HG03439 (cell line): Measurements from ENCODE around the gene CDKN2AIP.
"Not testable (repeated sequence)": the region's sequence is repeated elsewhere in the genome, so short reads cannot be mapped to it uniquely, and the experiment has no call there.

Source experiments
- ATAC-seq: cut with Tn5 transposase; IDR thresholded peaks from one replicate; pipeline ENCODE4 v1.9.1; 2021; ENCODE audit warnings: mild to moderate bottlenecking, moderate library complexity; ENCODE audit not compliant: unreplicated experiment

CDKN2AIP gene

GRCh38 chr4:183447646-183448045 lies 3.2 kb downstream of the CDKN2AIP start:
- ATAC-seq = no peak

DNA sequence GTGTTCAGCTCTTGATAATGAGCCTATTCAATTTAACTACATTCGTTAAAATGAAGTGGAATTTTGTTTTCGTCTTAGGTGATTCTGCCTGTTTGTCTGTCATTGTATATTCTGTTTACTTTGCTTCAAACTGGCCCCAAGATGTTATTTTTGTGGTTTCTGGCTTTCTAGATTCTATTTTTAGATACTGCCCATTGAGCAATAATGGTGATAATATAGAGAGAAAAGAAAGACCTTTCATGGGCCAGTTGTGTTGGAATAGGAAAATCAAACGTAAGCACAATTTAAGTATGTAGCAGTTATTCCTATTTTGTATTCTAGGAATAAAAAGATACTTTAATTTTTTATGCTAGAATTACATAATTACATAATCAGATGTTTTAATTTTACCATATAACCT lies 4.0 kb downstream of the CDKN2AIP start:
- ATAC-seq = no peak

DNA sequence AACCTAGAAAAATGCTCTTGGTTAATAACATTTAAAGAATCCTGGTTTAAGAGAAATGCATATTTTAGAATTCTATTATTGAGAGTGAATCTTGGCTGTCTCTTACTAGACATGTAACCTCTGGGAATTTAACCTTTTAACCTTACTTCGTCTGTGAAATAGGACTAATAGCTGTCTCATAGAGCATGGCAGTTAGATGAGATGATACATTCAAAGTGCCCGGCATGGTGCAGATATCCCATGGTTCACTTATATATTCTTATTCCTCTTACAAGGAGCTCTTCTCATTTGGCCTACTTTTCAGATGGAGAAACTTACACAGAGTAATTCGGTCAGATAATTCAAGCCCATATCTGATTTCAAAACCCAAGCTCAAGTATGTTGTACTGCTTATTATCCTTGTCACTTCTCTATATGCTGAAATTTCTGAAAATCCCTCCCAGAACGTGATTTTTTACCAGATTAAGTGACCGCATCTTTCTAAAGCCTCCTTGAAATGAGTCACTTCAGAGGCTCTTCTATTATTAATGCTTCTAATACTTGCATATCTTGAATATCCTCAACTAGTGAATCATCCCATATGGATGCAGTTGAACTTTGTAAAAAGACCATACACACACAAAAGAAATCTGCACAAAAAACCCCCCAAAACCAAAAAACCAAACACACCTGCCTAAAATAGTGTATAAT lies 4.9 kb downstream of the CDKN2AIP start:
- ATAC-seq = no peak

- no peak for ATAC-seq
Observed at GRCh38 chr4:183450108-183450507, 5.7 kb downstream of the CDKN2AIP start.

DNA sequence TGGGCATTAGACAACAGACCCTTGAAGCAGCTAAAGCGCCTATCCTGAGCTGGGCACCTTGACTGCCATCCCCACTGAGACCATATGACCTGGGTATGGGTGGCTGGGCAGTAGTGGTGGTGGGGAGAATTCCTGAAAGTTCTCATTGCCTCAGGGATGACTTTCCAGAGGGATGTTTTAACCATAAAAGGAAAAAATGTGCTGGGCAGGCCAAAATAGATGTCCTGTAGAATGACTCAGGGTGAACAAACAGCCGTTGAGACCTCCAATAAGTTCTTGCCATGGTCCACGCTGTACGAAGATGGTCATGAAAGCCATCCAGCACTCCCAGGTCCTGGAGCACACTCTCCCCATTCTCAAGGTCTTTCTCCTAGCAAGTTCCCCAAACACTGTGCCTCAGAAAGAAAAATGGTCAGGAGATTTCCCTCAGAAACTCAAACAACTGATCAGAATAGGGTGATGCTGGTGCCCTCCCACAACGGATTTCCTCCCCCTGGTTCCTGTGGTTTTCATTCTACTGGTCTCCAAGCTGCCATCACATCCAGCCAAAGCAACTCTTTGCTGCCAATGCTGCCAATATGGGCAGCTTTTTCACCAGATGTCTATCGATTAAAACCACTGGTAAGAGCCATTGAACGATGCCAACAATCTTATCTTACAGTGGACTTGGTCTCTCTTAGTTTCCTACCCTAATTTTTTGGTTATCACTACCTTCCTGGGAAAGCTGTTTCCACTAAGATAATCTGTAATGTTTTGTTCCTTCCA lies 11.2 kb downstream of the CDKN2AIP start:
- ATAC-seq = no peak

- ATAC-seq = no peak
Observed at GRCh38 chr4:183458005-183458404, 13.6 kb downstream of the CDKN2AIP start.

GRCh38 chr4:183463903-183464619 lies 19.6 kb downstream of the CDKN2AIP start:
- ATAC-seq = not testable (repeated sequence)

DNA sequence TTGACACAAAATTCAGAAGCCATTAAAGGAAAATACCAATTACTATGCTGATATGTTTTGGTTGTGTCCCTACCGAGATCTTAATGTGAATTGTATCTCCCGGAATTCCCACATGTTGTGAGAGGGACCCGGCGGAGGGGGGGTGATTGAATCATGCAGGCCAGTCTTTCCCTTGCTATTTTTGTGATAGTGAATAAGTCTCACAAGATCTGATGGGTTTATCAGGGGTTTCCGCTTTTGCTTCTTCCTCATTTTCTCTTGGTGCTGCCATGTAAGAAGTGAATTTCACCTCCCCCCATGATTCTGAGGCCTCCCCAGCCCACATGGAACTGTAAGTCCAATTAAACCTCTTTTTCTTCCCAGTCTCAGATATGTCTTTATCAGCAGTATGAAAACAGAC lies 21.4 kb downstream of the CDKN2AIP start:
- ATAC-seq = not testable (repeated sequence)

GRCh38 chr4:183467246-183467645 lies 22.8 kb downstream of the CDKN2AIP start:
- ATAC-seq = no peak

GRCh38 chr4:183468210-183469095 lies 24.0 kb downstream of the CDKN2AIP start:
- ATAC-seq = no peak

DNA sequence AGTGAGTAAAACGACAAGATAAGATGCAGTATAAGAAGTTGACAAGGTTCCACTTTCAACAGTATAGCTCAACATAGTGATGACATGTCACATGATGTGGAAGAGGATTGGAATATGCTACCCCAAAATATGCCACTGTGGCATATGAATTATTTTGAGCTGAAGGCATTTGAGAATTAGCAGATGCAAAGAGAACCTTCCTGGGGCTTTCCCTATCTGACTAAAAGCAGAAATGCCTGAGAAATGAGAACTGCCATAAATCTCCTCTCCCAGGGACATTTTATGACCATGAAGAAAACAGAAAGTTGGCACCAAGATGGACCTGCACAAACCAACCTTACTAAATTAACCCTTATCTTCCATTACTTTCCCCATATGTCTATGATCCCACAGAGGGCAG lies 24.8 kb downstream of the CDKN2AIP start:
- ATAC-seq = no peak

GRCh38 chr4:183469936-183470335 lies 25.5 kb downstream of the CDKN2AIP start:
- no peak for ATAC-seq

DNA sequence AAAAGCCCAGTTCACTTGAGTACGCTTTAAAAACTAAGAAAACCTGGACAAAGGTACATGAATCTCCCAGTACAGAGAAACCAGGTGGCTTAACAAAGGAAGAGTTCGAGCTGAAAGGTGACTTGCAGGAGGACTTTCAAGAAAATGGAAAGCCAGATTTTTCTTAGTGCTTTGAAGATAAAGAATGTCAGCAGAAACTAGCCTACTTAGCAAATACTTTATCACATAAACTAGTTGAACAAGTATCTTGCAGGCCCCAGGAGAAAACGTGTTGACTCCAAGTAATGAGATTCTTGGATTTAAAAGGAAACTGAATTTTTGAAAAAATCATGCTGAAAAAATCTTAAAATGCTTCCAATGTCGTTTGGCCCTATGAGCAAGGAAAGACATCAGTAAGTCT lies 26.4 kb downstream of the CDKN2AIP start:
- no peak for ATAC-seq

DNA sequence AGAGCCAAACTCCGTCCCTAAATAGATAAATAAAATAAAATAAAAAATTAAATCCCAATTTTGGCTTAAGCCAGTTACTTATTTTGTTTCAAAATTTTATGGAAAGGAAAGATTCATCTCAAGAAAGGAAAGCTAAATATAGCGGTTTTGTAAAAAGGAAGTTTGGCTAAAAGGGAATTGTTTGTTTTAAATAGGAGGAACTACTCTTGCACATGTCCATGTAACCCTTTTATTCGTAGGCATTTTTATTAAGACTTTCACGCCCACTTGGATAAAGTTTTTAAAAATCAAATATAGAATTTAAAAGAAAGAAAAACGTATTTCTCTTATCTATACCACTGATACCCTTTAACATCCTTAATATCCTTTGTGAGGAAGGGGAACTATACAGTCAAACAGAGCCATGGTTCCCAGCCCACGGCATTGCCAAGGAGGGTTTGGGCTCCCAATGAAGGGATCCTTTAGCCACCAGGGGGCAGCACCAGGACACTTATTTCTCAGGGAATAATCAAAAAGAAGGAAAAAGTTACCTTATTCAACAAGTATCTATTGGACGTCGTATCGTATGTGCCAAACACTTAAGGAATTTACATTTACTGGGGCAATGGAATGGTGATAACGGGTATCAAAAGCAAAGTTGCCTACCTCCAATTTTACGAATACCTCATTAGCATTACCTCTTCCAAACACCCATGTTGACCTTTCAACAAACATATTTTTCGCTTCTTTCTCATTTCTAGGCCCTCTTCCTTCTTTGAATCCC lies 27.7 kb downstream of the CDKN2AIP start:
- peak; percentile 58 for ATAC-seq

DNA sequence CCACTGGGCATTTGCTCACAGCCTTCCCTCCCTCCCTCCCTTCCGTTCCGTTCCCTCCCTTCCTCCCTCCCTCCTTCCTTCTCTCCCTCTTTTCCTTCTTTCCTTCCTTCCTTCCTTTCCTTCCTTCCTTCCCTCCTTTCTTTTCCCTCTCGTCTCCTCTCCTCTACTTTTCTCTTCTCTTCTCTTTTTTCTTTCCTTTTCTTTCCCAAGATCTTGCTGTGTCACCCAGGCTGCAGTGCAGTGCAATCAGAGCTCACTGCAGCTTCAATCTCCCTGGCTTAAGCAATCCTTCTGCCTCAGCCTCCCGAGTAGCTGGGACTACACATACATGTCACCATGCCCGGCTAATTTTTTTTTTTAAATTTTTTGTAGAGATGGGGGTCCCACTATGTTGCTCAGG lies 33.7 kb downstream of the CDKN2AIP start:
- no peak for ATAC-seq

GRCh38 chr4:183478926-183479325 lies 34.5 kb downstream of the CDKN2AIP start:
- no peak for ATAC-seq

DNA sequence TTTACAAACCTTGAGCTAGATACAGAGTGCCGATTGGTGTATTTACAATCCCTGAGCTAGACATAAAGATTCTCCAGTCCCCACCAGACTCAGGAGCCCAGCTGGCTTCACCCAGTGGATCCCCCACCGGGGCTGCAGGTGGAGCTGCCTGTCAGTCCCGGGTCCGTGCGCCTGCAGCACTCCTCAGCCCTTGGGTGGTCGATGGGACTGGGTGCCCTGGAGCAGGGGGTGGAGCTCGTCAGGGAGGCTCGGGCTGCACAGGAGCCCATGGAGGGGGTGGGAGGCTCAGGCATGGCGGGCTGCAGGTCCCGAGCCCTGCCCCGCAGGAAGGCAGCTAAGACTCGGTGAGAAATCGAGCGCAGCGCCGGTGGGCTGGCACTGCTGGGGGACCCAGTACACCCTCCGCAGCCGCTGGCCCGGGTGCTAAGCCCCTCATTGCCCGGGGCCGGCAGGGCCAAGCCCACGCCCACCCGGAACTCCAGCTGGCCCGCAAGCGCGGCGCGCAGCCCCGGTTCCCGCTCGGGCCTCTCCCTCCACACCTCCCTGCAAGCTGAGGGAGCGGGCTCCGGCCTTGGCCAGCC lies 38.2 kb downstream of the CDKN2AIP start:
- not testable (repeated sequence) for ATAC-seq

DNA sequence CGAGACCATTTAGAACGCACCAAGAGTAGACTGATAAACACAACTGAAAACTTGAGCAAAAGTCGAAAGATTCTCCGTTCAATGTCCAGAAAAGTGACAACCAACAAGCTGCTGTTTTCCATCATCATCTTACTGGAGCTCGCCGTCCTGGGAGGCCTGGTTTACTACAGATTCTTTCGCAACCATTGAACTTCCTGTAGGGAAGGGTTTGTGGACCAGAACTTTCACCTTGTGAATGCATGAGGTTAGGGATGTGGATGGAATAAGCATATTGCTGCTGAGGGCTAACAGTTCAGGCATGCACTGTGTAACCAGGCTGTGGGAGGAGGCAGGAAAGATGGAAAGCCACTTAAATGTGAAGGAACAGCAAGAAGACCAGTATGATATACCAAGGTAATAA lies 39.6 kb downstream of the CDKN2AIP start:
- no peak for ATAC-seq

- ATAC-seq = no peak
Observed at GRCh38 chr4:183485411-183486160, 41.1 kb downstream of the CDKN2AIP start.
